VCaP (cell line): ENCODE data around the gene PVR.
"Not testable (repeated sequence)": the region's sequence is repeated elsewhere in the genome, so short reads cannot be mapped to it uniquely, and the experiment has no call there.

Experiments used
- H3K27ac ChIP-seq: fragments of 450-650 bp; 2 replicates; pipeline ENCODE4 v1.5.1; 2017
- TF ChIP-seq, protein P1 (sequence below): fragments of 450-650 bp; conservative IDR thresholded peaks from 2 replicates; pipeline ENCODE4 v1.5.1; 2017; ENCODE audit warnings: mild to moderate bottlenecking, moderate library complexity

PVR gene

DNA sequence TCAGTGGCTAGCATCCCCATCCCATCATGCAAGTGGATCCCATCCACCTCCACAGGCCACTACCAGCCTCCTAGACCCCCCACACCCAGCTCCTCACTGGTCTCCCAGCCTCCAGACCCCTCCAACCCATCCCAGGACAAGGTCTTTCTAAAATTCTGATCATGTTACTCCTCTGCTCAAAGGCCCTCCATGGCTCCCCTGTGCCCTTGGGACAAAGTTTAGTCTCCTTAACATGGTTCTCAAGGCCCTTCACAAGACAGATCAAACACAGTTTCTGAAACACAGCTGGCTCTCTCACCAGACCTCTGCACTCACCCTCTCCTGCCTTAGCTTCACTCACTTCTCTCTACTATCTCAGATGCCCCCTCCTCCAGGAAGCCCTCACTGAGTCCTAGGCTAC, 36.8 kb downstream of the PVR start:
- TF ChIP-seq, protein P1, sequence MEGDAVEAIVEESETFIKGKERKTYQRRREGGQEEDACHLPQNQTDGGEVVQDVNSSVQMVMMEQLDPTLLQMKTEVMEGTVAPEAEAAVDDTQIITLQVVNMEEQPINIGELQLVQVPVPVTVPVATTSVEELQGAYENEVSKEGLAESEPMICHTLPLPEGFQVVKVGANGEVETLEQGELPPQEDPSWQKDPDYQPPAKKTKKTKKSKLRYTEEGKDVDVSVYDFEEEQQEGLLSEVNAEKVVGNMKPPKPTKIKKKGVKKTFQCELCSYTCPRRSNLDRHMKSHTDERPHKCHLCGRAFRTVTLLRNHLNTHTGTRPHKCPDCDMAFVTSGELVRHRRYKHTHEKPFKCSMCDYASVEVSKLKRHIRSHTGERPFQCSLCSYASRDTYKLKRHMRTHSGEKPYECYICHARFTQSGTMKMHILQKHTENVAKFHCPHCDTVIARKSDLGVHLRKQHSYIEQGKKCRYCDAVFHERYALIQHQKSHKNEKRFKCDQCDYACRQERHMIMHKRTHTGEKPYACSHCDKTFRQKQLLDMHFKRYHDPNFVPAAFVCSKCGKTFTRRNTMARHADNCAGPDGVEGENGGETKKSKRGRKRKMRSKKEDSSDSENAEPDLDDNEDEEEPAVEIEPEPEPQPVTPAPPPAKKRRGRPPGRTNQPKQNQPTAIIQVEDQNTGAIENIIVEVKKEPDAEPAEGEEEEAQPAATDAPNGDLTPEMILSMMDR = no peak
- H3K27ac ChIP-seq = no peak overlapping the region

DNA sequence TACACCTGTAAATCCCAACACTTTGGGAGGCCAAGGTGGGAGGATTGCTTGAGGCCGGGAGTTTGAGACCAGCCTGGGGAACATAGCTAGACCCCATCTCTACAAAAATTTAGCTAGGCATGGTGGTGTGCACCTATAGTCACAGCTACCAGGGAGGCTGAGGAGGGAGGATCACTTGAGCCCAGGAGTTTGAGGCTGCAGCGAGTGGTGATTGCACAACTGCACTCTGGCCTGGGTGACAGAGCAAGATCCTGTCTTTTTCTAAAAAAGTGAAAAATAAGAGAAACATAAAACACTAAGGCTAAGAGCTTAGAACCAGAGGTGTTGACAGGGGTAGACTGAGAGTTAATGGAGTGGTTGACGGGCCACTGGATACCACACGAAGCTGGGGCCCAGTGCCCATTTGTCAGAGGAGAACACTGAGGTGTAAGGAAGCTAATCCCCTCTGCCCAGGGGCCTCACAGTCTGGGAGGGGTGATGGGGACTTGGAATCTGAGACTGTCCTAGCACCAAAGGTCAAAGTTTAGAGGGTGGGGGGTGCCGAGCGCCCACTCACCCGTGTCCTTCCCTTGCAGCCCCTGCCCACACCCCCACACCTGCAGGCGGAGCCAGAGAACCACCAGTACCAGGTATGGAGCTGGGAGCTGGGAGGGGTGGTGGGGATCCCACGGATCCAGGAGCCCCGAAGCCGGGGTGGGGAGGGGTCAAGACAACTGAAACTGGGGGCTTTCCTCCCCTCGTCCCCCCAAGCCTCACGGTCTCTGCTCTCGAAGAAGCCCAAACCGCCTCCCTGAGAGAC, 38.5 kb downstream of the PVR start:
- TF ChIP-seq, protein P1 = no peak
- H3K27ac ChIP-seq = no peak overlapping the region

DNA sequence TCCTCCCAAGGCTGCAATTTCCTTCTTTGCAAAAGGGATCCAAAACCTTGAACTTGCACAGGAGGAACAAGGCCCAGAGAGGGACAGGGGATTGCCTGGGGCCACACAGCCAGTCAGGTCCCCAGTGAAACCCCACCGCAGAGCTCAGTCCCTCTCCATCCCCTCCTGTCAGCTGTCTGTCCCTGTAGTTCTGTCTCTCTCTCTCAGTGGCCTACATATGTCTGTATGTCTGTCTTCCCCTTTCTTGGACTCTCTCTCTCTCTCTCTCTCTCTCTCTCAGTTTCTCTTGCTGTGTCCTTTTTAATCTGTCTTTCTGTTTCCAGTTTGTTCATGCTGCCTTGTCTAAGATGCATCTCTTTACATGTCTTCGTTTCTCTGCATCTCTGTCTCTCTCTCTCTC, 39.1 kb downstream of the PVR start:
- TF ChIP-seq, protein P1 = no peak
- no peak overlapping the region; the same call in 1 of the 2 replicates for H3K27ac ChIP-seq

DNA sequence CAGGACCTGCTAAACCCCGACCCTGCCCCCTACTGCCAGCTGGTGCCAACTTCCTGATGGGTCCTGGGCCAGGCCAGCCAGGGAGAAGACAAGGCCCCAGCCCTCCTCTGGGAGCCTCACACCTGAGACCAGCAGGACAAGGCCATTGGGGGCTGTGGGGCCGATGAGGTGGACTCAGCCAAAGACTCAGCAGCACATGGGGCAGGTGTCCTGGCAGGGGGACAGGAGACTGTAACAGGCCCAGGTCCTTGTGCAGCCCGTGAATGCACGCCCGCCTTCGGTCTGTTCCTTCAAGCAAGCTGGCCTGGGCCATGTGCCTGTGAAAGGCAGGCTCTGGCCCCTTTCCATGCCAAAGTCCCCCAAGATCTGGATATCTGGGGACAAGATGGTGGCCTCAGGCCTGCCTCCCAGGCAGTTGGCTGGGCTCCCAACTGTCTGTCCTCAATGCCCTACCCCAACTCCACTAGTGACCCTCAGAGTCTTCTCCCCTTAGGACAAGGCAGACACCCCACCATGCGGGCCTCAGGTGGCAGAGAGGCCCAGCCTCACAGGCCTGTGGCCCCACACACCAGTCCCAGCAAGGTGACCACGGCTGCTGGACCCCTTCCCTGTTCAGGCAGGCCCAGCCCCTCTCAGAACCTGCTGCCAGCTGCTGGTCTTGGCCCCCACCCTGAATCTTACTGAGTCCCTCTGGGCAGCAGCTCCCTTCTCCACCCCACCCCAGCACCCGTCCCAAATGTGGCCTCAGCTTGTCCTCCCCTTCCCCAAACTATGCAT, 39.9 kb downstream of the PVR start:
- TF ChIP-seq, protein P1 = no peak
- H3K27ac ChIP-seq = peak overlapping the region; percentile 2; the same call in 1 of the 2 replicates

DNA sequence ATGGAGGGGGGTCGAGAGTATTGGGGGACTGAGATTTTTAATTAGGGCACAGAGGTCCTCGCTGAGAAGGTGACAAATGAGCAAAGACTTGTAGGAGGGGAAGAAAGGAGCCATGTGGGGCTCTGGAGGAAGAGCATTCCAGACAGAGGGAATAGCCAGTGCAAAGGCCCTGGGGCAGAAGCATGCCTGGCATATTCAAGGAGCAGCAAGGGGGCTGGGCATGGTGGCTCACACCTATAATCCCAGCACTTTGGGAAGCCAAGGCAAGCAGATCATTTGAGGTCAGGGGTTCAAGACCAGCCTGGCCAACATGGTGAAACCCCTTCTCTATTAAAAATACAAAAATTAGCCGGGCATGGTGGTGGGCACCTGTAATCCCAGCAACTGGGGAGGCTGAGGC, 40.7 kb downstream of the PVR start:
- not testable (repeated sequence) for H3K27ac ChIP-seq

DNA sequence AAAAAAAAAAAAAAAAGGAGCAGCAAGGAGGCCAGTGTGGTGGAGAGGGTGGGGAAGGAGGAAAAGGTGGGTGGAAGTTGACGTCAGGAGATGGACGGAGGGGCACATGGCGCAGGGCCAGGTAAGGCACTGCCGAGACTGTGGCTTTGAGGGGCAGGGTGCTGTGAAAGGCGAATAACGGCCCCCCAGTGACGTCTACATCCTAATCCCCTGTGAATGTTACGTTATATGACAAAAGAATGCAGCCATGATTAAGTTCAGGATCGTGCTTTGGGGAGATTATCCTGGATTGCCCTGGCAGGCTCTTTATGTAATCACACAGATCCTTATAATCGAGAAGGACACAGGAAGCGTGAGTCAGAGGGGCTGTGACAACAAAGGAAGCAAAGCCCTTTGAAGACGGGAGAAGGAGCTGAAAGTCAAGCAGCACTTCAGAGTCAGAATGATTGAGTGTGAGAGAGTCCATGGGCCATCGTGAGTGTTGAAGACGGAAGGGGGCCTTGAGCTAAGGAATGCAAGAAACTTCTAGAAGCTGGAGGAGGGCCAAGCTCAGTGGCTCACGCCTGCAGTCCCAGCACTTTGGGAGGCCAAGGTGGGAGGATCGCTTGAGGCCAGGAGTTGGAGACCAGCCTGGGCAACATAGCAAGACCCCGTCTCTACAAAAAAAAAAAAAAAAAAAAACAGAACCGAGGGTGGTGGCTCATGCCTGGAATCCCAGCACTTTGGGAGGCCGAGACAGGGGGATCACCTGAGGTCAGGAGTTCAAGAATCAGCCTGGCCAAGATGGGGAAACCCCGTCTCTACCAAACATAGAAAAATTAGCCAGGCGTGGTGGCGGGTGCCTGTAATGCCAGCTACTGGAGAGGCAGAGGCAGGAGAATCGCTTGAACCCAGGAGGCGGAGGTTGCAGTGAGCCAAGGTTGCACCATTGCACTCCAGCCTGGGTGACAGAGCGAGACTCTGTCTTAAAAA, 41.5 kb downstream of the PVR start:
- TF ChIP-seq, protein P1 = no peak
- H3K27ac ChIP-seq = no peak overlapping the region

DNA sequence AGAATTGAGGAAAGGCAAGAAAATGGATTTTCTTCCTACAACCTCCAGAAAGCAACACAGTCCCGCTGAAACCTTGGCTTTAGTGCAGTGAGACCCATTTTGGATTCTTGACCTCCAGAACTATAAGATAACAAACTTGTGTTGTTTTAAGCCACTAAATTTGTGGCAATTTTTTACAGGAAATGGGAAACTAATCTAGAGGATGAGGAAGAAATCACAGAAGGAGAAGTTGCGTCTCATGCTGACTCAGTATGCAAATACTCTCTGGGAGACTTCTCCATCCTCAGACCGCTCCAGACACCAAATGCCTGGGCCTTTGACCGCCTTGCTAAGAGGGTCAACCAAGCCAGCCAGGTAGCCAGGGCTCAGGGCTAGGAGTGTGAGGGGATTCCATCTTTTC, 42.2 kb downstream of the PVR start:
- TF ChIP-seq, protein P1 = no peak
- no peak overlapping the region for H3K27ac ChIP-seq
